GM15510 (cell line): ENCODE measurements around the gene CA12.

Experiments used
- POLR2A ChIP-seq: IDR thresholded peaks from 3 replicates; pipeline ENCODE4 v1.6.1; 2011; ENCODE audit warnings: borderline replicate concordance; ENCODE audit not compliant: insufficient read length; ENCODE audit errors: extremely low read depth

The CA12 gene

DNA sequence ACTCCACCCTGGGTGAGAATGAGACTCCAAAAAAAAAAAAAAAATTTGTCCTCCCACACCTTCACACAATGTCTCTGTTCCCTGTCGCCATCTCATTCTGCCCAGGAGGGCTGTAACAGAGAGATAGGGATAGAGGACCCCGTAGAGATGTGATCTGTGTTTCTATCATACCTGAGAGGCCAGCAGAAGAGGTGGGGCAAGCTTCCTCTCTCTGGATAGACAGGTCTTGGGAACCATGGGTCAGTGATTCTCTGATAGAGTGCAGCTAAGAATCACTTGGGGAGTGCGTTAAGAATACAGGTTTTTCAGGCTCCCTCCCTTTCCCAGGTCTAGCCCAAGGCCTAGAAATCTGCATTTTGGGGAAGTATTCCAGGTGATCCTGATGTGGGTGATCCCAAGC, 8.3 kb downstream of the CA12 start:
- TF ChIP-seq POLR2A, result no peak

DNA sequence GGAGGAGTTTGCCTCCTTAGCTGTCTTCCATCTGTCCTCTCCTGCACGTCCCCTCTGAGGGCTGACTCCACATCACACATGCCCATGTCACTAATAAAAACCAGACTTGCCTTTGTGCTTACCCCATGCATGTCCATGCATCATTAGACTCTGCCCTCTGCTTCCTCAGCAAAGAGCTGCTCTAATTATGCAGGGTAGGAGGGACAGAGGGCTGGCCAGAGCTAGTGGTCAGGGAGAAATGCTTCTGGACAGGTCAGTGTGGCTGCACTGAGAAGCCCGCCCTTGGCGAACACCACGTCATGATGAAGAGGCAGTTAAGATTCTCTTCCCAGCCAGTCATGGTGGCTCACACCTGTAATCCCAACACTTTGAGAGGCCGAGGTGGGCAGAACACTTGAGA, 8.9 kb downstream of the CA12 start:
- TF ChIP-seq POLR2A, result no peak

- TF ChIP-seq POLR2A, result no peak
Measured at GRCh38 chr15:63372018-63372705, 9.5 kb downstream of the CA12 start.

GRCh38 chr15:63371297-63371918, 10.2 kb downstream of the CA12 start:
- TF ChIP-seq POLR2A, result no peak

- TF ChIP-seq POLR2A, result no peak
Measured at GRCh38 chr15:63370764-63371163, 10.9 kb downstream of the CA12 start.

- no peak for TF ChIP-seq POLR2A
Measured at GRCh38 chr15:63369781-63370180, 11.9 kb downstream of the CA12 start.

- no peak for TF ChIP-seq POLR2A
Measured at GRCh38 chr15:63369296-63369695, 12.3 kb downstream of the CA12 start.

DNA sequence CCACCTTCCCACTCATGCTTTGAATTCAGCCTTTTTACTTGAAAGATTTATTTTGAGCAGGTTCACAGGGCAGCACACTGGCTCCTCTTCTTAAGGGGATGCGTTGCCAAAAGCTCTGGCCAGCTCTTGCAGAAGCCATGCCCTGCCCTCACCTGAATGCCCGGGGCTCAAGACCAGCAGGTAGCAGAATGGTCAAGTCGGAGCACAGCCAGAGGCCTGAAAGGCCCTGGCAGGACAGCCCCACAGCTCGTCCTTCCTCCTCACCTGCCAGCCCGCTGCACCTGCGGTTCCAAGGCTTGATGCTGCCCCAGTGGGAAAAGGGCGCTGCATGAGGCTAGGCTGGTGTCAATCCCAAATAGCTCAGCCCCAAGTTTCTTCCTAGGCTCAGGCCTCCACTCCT, 13.1 kb downstream of the CA12 start:
- no peak for TF ChIP-seq POLR2A

- TF ChIP-seq POLR2A, result no peak
Measured at GRCh38 chr15:63367900-63368299, 13.7 kb downstream of the CA12 start.

- no peak for TF ChIP-seq POLR2A
Measured at GRCh38 chr15:63367390-63367789, 14.3 kb downstream of the CA12 start.

DNA sequence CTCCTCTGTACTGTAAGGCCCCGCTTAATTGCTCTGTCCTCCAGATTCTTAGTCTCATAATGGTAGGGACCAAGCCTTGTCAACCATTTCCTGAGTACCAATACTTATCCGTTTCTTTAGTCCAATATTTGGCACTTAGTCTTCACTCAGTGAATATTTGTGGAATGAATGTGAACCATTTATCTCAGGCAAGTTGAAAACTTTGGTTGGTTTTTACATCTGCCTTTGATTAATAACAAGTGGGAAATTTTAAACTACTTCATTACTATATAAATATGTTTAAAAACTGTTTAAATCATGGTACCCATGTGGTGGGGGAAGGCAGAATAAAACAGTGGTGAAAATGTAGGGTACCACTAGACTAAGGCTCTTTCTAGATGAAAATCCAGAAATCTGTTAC, 15.2 kb downstream of the CA12 start:
- TF ChIP-seq POLR2A, result no peak

- no peak for TF ChIP-seq POLR2A
Measured at GRCh38 chr15:63365273-63365680, 16.4 kb downstream of the CA12 start.

- TF ChIP-seq POLR2A, result no peak
Measured at GRCh38 chr15:63364399-63365272, 17.0 kb downstream of the CA12 start.

DNA sequence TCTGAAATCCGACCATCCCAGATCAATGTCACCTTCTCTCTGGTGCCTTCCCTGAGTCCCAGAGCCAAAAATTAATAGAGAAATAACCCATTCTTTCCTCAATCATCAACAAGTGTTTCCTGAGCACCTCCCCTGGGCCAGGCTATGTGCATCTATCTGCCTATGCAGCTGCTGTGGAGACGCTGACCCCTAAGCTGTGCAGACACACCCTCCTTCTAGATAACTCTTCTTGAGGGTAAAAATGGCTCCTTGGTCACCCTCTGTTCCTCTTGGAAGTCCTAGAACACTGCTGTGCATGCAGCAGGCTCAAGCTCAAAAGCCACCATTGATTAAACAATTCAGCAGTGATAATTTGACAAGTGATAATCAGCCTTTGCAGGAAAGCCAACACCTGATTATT, 18.4 kb downstream of the CA12 start:
- no peak for TF ChIP-seq POLR2A

- no peak for TF ChIP-seq POLR2A
Measured at GRCh38 chr15:63362885-63363284, 18.8 kb downstream of the CA12 start.
